G401 (cell line): ENCODE measurements around the gene AASDHPPT. TPM values are rescaled to one million over a fixed set of nuclear protein-coding genes. Genes with fewer than 3 reads are reported as not detected.

Source experiments
- DNase-seq: peaks from one replicate; pipeline ENCODE4 v3.0.0-alpha.2; 2015; ENCODE audit warnings: low spot score
- in situ Hi-C: cut with HindIII; loops from 2 replicates; pipeline ENCODE4 v1.10.0; 2016; ENCODE audit warnings: low sequenced_read_pairs, mixed read lengths
- total RNA-seq: library from RNA; depleted of rRNA; stranded (reverse); fragments of >200 nt; shearing (Covaris generic); gene quantifications from 2 replicates; pipeline ENCODE4 v1.2.3, GENCODE V29; 2014

The AASDHPPT gene
- total RNA-seq, 1 experiment from 2014 or later: 120 TPM

DNA sequence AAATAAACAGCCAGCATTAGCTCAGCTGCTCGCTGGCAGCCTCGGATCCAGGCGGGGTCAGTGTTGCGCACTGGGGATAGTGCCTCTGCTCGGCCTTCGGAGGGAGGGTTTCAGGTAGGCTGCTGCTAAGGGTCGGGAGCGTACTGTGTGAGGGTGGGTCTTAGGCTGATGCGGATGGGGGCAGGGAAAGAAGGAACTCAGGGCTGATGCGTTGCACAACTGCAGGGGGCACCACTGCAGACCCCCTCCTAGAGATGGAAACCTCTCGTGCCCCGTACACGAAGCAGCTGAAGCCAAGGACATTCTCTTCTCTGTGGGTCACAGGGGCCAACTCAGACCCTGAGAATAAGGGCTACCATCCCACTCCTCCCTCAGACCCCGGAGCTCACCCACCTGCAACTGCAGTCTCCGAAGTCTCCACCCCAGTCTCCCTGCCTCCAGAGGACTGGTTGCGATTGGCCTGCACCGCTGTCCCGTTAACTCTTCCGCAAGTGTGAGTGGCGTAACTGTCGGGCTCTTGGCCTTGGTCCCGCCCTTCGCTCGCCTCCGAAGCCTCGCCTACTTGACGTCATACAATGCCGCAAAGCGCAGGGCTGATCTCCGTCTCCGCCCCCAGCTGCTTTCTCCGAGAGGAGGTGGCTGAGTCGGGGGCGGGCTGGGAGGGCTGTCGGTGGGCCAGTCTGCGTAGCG lies 398 bp upstream of the AASDHPPT start, which contains the start of gene KBTBD3:
TSS of gene KBTBD3 (minus strand) at position 429 of the 690 bp plus-strand sequence. CDS start 18,250 bp downstream, outside the sequence.
- DNase-seq: peak; percentile 100
- in situ Hi-C loops: no loop called here

DNA sequence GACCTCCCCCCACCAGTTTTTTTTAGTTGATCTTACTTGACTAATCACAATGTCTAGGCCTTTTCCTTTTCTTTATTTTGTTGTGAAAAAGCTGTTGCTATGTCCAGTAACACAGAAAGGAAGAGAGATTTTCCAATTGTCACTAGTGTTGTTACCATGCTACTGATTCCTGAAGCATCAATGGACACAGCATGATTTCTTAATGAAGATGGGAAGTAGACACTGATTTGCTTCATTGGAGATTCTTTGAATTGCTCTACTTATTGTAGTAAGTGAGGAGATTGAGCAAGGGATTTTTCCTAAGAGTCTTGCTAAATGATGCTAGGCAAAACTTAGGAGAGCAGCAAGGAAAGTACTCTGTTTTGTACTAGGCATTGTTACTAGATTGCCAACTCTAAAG lies 4.6 kb downstream of the AASDHPPT start:
- no peak for DNase-seq
- in situ Hi-C loops: no loop called here

DNA sequence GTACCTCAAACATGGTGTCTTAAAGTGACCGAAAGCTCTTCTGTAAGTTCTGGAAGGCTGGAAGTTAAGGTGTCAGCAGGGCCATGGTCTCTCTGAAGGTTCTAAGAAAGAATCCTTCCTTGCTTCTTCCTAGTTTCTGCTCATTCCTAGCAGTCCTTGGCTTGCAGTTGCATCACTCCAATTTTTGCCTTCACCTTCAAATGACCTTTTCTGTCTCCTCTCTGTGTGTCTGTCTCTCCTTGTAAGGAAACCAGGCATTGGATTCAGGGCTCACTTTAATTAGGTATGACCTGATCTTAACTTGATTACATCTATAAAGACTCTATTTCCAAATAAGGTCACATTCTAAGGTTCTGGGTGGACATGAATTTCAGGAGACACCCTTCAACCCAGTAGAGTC lies 8.7 kb downstream of the AASDHPPT start:
- no peak for DNase-seq
- in situ Hi-C loops: no loop called here

DNA sequence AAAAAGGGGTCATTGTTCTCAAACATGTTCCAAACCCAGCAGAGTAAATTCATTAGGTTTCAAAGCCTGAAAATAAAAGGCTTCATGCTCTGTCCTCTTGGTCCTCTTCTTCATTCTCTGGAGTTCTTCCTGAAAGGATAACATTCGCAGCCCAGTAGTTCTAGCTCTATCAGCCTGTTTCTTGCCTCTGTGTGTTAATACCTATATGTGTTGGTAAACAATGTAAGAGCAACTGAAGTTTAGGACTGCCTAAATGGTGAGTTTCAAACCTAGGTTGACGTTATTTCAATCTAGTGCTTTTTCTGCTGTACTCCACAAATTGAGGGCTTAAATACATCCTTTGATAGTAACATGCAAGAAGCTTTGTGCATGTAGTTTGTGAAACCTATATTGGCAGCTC lies 9.4 kb downstream of the AASDHPPT start:
- in situ Hi-C loops: no loop called here
- DNase-seq: peak; percentile 56

DNA sequence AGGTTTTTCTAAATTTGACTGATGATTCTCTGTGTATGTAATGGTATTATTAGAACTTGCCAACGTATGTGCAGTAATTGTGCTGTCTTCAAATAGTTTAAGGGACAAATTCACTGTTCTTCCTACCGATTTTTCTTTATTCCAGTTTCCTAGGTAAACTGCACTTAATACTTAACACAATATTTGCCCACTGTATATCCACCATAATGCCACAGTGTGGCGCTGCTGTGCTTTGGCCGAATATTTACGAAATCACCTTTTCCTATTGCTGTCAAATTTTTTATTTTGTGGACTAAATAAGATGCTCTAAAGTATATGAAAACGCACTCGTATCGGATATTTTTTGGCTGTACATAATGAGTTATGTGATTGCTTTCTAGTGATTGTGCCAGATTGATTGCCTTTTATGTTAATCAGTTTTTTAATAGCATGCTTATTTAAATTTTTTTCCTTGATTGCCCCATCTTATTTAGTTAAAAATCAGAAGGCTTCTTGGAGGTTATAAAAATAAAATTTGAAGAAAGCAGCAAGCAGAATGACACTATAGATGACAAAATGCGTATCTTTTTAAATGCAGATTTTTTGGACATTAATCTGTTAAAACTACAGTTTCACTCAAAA lies 10.5 kb downstream of the AASDHPPT start:
- in situ Hi-C loops: no loop called here
- DNase-seq: peak; percentile 80

DNA sequence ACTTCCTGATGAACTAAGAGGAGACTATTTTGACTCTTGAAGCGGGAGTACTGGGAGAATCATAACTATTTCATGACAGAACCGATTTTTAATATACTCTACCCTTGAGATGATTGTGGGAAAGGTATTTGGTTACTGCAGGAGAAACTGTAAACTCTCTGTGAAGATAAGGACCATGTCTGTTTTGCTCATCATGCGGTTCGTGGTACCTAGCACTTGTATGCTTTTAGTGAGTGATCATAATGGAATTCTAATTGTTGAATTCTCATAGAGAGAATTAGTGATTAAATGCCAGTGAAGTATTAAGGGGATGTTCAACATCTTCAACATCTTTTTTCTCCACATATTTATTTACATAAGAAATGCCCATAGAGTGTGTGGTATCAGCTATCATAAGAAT lies 11.4 kb downstream of the AASDHPPT start:
- in situ Hi-C loops: no loop called here
- no peak for DNase-seq

DNA sequence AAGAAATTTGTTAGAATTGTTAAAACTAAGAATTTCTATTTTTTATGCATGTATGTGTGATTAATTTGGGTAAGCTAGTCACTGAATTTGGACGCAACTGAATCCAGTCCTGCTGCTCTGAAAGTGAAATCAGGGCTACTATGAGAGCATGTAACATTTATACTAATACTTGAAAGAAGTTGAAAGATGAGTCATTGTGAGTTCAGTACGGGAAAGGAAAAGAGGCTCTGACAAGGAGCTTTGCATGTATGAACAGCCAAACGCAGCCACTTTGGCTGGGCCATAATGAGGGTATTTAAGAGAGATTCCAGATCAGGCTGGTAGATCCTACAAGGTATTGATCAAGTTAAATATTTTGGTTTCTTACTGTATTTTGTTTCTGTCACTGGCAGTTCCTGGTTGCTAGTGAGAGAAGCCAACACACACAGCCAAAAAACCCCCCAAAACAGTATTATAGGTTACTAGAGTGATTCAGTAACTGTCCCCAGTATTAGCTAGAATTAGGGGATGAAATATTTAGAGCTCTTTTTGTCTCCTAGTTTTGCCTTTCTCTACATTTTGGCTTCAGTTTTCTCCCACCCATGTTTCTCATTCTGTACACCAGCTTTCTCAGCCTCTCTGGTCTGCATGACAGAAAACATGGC lies 14.1 kb downstream of the AASDHPPT start:
- in situ Hi-C loops: no loop called here
- DNase-seq: no peak

DNA sequence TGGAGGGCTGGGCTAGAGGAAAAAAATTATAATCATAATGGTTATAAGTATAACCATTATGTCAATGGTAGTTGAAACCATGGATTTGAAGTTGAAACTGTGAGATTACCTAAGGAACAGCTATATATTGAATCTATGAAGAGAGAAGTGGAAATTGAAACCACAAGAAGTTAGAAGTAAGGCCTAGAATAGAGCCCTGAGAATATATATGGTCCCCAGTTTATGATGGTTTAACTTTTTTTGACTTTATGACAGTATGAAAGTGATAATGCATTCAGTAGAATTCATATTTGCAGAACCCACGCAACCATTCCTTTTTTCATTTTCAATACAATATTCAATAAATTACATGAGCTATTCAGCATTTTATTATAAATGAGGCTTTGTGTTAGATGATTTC lies 15.0 kb downstream of the AASDHPPT start:
- in situ Hi-C loops: no loop called here
- DNase-seq: no peak

DNA sequence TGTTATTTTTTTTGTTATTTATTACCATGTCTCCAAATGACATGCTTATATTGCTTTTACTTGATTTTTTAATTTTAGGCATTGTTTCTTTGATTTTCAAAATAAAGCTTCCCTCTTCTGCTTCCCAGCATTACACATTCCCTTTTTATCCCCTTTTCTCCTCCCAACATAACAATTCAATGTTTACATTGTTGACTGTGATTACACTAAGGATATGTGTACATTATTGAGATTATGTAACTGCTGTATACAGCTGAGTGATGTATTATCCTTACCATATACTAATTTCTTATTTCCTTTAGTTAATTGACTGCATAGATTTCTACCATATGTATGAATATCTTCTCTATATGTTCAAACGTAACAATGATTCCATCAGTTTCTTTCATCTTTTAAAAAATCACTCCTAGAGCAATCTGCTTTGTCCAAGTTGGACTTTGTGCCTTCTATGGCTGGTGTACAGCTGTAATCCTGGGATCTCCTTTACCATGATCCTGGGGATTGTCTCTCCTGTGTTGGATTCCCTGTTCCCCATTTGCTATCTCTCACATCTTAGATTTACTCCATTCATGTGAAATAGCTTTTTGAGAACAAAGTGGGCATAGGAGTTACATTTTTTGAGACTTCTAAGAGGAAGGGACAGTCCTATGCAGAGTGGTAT lies 21.6 kb downstream of the AASDHPPT start:
- DNase-seq: no peak
- in situ Hi-C loops: no loop called here

DNA sequence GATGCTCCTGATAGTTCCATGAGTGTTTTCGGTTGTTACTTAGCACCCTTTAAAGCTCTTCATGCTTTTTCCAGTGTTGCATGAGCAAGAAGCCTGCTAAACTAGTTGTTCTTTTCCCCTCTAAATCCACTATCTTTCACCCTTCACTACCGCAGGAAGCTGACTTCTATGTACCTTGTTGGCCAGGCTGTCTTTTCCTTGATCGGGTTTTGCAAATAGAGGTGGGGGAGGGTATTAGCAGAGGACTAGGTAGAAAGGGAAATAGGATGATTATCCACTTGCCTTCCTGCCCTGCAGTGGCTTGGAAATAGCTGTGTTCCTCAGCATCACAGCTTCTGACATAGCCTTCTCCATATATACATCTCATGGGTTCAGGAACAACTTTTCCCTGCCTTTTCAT lies 23.9 kb downstream of the AASDHPPT start:
- DNase-seq: no peak
- in situ Hi-C loops: no loop called here

DNA sequence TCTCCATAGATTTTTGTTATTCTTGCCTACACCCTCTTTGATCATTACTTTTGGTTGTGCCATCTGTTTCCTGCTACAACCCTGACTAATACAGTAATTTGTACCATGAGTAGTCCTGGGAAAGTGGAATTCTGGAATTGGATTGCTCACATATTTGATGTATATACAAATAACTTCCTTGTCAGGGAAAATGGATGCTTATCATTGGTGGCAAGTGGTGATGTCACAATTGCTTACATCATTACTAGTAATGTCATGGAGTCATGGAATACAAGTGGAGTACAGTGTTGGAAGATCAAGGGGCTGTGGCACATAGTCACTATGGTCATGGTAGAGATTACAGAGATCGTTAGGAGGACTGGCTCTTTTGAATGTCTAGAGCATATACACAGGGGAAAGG lies 24.4 kb downstream of the AASDHPPT start:
- in situ Hi-C loops: no loop called here
- no peak for DNase-seq

DNA sequence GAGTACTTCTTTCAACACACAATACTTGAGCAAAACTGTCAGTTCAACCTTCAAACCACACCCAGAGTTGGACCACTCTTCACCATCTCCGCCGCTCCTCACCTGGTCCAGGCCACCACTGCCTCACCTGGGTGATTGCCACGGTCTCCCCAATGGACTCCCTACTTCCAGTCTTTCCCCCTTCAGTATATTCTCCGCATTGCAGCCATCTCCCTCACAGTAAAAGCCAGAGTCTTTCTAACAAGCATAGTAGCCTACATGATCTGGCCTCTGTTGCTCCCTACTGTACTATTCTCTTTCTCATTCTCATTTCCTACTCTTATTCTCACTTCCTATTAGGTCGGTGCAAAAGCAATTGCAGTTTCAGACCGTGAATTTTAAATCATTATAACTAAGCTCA lies 28.5 kb downstream of the AASDHPPT start:
- in situ Hi-C loops: no loop called here
- no peak for DNase-seq

DNA sequence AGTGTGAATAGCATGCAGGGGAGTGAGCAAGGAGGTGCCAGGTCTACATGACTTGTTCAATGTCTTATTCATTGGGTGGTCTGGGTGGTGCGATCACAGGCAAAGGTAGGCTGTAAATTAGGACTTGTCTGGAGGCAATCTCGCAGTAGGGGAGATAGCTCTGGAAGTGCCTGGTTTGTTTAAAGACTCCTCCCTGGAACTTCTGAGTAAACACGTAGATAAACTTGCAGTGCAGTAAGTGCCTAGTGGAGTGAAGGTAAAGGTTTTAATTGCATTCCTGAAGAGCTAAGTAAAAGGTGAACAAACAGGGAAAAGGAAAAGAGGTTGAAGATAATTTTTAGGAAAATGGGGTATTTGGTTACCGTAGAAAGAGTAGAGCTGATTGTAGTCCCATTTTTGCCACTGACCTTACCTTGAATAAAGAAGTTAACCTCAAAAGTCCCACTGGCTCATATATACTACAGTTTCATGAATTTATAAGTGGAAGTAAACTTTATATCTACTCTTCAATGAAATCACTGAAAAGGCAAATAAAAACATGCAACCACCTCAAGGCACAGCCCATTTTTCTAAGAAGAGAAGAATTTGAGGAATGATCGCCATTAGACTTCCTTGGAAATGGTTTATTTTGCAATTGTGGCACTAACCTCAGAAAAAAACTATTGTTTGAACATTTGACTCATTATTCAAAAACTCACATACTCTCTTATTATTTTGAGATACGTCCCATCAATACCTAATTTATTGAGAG lies 44.3 kb downstream of the AASDHPPT start:
- in situ Hi-C loops: no loop called here
- no peak for DNase-seq

DNA sequence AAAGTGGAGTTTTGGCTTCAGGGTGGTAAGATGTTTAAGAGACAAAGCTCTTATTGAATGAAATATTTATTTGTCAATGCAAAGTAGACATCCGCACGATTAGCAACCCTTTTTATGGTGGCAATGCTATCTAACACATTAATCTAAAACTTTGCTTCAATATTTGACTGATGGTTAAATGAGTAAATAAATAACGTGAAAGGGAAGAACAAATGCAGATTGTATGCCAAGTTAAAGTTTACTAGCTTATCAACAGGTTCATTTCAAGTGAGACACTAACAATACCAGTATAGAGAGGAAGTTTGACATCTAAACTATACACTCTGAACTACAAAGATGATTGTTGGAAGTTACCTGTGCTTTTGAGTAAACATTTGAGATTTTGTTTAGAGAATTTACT lies 50.1 kb downstream of the AASDHPPT start:
- in situ Hi-C loops: no loop called here
- DNase-seq: no peak

DNA sequence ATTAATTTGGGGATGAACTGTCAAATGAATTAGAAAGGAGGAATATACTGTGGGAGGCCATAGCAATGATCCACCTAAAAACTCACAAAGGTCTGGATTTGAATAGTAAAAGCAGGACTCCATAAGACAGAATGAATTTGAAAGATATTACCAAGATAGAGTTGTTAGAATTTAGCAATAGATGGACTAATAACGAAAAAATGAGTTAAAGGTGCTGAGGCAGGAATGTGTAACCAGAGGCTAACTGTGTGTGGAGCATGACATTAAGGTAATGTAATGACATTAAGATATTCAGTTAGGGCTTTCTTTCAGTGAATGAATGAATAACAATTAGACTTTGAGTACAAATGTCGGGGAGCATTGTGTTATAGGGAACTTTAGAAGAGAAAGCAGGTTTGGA lies 51.3 kb downstream of the AASDHPPT start:
- in situ Hi-C loops: no loop called here
- DNase-seq: no peak

DNA sequence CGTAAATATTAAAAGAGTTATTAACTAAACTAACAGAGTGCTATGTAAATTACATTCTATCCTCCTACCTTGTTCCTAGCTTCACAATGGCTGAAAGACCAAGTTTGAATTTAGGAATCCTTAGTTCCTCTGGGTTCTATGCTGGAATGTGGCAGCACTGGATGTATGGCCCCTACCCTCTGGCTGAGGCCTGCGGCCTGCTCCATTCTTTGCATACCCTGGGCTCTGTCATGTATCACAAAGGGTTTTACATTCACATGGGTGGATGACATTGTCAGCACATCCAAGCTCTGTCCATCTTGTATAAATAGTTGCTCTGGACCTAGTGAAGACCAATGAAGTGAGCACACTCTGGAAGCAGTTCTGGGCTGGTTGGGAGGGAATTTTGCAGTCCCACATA lies 54.5 kb downstream of the AASDHPPT start:
- in situ Hi-C loops: no loop called here
- no peak for DNase-seq

DNA sequence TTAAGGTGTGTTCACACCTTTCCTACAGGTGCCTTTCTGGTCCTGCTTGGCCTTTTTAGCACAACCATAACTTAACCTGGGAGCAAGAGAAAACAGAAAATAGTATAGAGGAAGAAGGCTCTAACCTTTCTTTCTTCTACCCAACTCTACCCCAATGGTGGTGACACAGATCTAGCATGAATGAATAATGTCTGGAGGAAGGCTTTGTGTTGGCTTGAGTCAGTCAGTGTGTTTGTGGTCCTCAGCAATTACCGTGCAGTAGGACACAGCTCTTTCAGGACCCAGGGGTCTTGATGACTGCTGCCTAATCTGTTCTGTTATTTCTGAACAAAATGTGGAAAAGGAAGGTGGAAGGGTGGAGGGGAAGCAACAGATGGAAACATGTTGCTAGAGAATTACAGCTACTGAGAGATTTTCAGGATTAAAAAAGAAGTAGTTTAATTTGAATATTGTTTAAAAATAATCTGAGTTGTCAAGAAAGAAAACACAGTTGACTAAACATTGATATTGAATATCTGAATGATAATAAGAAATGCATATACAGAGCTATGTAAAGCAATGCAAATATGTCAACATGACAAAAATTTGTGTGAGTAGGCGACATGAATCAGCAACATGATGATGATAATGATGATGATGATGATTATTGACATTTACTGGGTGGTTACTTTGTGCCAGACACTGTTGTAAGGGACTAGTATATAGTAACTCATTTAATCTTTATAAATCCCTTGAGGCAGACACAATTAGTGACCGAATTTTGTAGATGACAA lies 55.3 kb downstream of the AASDHPPT start:
- in situ Hi-C loops: no loop called here
- DNase-seq: no peak

DNA sequence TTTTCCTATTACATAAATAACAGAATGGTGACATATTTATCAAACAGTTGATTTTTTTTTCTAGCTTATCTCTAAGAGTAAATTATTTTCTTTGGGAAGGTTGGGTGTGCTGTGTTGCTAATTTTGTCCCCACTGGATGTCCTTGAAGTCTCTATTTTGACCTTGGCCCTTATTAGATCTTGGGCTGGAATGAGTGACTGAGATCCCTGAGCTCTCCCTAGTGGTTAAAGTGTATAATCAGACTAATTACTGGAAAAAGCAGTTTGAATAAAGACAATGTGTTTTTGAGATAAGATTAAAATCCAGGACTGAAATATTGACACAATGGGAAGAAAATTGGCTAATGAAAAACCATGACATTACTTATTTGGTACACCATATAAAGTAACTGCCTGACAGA lies 56.1 kb downstream of the AASDHPPT start:
- DNase-seq: no peak
- in situ Hi-C loops: no loop called here

DNA sequence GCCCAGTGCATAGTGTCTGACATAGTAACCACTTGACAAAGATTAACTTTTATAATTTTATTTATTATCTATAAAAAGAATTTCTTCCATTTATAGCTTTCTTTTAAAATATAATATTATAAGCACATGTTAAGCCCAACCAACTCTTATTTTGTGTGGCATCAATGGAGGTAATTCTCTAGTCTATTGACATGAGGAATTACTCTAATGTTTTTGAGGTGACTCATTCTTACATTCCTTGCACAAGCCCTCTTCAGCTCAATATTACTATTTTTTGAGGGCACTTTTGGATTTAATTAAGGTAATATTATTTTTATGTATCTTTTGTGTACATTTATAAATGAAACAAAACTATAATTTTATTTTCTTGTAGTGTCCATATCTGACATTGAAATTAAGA lies 59.6 kb downstream of the AASDHPPT start:
- DNase-seq: no peak
- in situ Hi-C loops: no loop called here
